Measurements from ENCODE around the gene LAPTM4A.

DNA sequence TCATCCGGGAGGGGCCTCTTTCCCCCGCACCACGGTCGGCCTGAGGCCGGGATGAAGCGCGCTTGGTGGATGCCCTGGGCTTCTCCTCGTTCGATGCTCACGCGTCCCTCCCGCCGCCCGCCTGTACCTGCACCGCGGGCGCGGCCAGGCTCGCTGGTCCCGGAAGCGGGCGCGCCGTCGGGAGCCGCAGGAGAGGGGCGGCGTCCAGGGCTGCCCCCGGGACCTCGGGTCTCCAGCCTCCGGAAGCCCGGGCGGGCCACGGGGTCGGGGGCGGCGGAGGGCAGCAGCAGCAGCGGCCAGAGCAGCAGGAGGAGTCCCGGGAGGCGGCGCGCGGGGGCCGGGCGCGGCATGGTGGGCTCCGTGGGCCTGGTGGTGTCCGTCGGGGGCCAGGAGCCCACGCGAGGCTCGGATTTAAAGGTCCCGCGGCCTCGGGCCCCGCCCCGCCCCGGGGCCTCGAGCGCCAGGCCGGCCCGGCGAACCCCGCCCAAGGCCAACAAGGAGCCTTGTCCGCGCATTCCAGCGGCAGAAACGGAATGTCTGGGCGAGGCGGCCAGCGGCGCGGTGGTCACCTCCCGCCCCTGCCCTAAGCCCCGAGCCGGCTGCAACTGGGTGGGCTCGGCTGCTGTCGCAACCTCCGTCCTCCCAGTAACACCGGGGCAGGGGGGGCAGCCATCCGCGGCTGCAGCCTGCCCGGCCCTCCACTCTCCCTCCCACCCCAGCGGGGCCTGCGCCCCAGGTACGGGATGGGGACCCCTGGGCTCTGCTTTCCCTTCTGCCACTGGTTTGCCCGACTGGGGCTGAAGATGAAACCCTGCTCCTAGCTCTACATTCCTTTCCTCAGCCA is 38.9 kb downstream of the LAPTM4A start, which contains the start of gene MATN3:
- TF ChIP-seq, protein P1, sequence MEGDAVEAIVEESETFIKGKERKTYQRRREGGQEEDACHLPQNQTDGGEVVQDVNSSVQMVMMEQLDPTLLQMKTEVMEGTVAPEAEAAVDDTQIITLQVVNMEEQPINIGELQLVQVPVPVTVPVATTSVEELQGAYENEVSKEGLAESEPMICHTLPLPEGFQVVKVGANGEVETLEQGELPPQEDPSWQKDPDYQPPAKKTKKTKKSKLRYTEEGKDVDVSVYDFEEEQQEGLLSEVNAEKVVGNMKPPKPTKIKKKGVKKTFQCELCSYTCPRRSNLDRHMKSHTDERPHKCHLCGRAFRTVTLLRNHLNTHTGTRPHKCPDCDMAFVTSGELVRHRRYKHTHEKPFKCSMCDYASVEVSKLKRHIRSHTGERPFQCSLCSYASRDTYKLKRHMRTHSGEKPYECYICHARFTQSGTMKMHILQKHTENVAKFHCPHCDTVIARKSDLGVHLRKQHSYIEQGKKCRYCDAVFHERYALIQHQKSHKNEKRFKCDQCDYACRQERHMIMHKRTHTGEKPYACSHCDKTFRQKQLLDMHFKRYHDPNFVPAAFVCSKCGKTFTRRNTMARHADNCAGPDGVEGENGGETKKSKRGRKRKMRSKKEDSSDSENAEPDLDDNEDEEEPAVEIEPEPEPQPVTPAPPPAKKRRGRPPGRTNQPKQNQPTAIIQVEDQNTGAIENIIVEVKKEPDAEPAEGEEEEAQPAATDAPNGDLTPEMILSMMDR (IDR thresholded peaks at IDR 0.05): no peak
- no peak for TF ChIP-seq POLR2A (IDR thresholded peaks at IDR 0.05)
